GM21423 (cell line): ENCODE results near the gene ALK.

Experiments
- ATAC-seq: cut with Tn5 transposase; IDR thresholded peaks from one replicate; pipeline ENCODE4 v1.9.1; 2021; ENCODE audit warnings: mild to moderate bottlenecking, moderate library complexity; ENCODE audit not compliant: unreplicated experiment

ALK gene

DNA sequence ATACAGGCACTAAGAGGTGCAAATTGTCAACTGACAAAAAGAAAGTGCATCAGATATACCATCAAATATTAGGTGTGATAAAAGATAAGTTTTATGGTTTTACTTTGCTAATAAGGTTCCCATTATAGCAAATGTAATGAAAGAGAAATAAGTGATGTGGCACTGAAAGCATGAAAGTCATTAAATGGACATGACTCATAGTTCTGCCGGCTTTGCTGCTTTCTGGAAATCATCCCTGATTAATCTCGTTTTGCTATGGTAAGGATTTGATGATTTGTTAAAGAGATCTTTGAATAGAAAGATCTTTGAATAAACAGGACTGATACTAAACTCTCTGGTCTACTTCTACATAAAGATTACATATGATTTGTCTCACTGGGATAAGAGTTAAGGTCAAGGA, 733.5 kb downstream of the ALK start:
- ATAC-seq = no peak

DNA sequence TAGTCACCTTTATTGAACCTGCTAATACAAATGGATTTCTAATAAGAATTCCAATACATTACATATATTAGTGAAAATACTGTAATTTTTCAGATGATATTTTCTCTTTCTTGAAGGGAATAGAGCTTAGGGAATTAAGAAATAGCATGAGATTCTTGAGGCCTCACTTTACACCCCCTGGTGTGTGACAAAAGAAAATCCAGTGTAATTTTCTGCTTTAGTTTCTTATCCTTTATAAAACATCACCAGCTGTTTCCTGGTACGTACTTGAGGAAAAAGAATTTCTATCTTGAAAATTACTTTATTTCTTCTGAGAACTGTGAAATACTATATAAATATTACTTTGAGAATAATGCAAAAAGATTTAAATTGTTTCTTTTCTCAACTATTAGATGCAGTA, 734.6 kb downstream of the ALK start:
- ATAC-seq = no peak

DNA sequence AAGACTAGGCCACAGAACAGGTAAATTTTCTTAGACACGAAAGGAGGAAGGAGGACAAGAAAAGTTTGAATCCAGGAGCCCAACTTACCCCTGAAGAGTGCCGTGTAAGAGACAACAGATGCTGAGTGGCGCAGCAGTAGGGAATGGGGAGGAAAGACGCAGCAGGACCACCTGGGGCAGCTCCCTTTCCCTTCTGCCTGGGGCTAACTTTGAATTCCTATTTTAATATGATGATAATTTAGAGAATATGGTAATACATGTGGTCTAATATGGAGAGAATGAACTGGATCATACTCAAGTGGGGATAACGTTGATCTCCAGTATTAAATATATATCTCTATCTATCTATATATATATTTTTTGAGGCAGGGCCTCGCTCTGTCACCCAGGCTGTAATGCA, 736.9 kb downstream of the ALK start:
- no peak for ATAC-seq

DNA sequence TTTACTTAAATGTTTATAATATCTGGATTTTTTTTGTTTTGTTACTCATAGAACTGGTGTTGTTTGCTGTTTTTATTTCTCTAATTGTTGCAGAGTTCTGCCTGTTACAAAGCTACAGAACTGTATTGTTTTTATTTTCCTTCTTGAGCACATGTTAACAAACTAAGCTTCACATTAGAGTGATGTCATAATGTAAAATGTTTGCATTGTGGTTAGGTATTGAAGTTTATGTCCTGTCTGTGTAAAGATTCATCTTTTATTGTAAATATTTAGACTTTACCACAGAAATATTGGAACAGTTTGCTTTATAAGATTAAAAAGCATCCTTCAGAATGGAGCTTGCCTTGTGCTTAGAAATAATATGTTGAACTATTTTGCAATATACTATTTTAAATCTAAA, 738.5 kb downstream of the ALK start:
- no peak for ATAC-seq

DNA sequence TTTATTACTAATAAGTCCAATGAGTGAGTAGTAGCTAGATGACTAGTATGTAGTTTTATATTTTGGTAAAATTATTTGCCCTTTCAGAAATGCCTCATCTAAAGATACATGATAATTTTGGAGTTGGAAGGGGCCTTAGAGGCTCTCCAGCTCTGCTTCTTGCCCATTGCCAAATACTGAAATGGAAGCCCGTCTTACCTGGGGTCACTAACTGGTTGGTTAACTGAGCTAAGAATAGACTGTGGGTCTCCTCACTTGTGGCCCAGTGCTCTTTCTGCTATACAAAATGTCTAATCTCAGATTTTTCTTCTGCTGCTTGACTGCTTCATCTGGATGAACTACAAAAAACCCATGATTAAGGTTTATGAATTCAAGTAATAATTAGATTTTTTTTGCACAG, 739.1 kb downstream of the ALK start:
- ATAC-seq = no peak

DNA sequence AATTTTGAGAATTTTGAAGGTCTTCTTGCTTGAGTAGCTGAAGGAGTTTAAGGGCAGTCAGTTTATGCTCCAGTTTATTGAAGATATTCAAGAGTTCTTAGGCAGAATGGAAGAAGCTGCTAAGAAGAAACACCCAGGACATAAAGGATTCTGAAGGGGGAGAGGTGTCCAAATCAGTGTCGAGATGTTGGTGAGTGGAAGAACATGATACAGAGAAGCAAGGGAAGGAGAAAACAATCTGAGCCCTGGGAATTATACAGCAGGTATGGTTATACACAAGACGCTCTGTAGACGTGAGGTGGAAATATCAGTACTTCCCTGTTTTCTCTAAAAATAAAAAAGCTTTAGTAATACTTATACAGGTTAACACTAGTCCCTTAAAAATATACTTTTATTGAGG, 746.0 kb downstream of the ALK start:
- no peak for ATAC-seq

DNA sequence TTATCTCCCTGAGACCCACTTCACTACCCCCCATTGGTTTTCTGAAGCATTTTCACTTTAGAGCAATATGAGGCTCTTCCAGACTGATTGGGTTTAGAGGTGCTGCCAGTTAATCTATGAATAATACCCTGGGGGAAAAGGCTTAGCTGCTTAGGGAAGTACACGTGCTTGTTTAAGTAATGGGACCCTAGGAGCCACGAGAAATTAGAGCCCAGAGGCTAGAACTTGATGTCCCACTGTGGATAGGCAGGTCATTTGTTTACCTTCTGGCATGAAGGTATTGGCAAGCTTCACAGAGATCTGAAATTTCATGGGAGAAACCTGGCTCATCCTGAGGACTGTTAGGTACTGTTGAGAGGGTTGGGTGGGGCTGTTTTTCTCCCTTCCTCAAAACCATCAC, 746.4 kb downstream of the ALK start:
- ATAC-seq = no peak

DNA sequence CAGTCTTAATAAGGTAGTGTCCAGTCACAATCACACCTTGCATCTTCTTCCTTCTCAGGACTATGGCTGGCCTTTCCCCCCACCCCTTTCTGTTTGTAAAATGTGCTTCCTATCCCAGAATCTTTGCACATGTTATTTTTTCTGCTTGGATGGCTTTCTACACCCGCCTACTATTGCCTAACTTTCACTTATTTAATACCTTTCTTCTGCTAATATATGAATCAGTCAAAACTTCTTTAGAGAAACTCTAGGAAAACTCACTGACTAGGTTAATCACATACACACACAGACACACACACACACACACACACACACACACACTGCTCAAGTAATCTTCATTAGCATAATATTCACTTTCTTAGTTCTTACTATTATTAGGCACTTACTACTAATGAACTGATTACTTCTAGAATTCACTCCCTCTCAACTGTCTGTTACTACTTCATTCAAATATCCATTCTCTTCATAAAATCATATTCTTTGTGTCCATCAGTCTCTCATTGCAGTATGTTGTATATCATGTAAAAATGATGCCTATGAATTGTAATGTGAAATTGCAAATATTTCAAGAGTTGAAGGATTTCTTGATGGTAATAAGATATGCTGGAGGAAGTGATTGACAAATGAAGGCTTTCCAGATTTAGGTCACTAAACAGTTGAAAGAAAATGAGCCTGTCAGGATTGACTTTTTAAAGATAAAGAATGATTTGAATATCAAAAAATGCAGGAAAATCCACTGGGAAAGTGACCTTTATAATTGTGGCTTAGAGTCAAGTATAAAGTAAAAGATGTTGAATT, 754.9 kb downstream of the ALK start:
- no peak for ATAC-seq

DNA sequence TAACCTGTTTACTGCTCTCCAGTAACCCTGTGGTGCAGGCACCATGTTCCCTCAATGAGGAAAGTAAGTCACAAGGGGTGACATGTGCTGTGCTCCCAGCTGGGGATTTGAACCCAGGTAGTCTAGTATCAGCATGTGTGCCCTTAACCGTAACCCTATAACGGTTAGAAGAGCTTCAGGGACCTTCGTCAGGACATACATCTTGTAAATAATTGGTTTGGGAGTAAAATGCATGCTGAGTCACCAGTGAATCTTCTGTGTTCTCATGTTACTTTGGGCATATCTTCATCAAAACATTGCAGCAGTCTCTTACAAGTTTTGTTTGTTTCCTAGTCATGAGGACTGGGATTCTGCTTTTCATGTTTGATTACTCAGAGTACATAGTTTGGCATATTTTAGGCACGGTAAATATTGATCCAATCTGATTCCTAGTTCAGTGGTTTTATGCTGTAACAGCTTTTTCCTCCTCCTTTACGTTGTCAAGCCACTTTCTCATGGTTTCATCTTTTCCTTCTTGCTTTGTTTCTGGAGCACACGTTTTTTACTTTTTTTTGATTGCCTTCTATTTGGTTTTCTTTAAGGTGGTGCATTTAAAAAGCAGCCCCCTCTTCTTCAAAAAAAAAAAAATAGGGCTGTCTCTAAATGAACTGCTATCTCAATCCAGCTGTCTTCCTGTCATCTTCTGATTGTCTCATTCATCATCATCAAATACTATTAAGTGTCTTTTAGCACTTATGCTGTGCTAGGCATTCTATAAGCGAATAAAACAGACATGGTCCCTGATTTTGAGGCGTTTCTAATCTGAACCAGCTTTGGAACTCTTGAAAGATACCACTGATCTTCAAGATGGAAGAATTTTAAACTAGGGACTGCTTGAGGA, 755.8 kb downstream of the ALK start:
- ATAC-seq = no peak

DNA sequence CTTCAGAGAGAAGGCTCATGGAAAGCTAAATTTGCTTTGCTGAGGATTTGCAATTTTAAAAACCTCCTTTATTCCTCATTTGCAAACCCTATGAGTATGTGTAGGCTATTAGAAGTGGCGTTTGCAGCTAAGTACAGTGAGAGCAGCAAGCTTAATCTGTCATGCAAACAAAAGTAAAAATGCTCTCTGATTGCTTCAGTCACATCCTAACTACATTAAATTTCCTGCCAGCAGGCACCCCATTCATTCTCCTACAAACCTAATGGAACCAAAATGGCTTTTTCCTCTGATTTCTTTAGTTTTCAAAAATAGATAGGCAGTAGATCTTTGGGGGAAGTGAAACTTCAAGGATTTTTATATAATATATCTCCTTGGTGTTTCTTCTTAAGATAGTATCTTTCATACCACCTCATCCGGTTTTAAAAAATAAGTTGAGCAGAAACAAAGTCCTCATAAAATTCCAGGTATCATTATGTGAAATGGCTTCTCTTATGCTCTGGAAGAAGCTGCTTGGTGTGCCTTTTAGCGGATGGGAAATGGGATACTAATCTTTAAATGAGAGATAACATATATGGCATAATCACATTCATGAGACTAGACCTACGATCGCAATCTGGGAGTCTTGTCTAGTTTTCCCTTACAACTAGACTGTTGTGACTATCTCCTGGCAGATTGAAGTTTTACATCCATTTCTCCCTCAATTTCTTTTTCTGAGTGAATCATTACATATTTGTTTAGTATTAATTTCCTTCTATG, 757.1 kb downstream of the ALK start:
- ATAC-seq = no peak

DNA sequence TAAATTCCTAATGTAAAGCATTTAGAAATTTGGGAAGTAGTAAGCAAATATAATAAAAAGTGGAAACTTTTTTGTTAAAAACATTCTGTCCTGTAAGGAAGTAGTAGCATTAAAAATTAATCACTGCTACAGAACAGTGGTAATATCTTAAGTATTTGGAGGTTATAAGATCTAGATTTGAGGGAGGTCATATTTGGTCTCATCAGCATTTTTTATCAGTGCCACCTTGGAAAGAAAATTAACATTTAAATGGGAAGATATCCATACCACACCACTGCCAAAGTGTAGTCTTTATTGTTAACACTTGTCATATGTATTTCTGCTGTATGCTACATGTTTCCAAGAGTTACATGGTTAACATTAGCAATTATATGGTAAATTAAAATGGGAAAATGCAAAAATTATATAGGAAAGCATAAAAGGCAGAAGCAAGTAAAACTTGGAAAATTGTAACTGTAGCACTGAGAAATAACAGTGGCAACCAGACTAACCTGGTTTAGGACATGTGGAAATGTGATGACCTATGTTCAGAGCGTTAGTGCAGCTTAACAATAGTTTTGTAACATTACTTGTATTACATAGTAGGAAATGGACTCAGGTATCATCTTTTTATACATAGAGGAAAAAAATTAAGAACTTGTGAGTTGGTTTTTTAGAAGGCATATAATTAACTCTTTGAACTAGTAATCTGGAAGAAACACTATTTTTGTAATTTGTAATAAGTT, 759.0 kb downstream of the ALK start:
- ATAC-seq = no peak

DNA sequence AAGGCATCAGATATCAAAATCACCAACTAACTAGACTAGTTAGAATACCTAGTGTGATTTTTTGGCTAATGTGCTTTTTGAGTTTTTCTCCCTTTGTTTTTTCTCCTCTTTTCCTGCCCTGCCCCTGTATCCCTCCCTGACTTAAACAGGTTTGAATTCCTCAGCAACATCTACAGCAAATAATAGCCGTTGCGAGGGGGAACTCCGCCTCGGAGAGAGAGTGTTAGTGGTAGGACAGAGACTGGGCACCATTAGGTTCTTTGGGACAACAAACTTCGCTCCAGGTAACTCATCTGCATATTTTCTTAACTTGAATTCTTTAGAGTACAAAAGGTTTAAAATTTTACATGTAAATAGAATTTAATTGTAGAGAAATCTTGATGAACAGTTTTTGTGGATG, 761.2 kb downstream of the ALK start:
- no peak for ATAC-seq

DNA sequence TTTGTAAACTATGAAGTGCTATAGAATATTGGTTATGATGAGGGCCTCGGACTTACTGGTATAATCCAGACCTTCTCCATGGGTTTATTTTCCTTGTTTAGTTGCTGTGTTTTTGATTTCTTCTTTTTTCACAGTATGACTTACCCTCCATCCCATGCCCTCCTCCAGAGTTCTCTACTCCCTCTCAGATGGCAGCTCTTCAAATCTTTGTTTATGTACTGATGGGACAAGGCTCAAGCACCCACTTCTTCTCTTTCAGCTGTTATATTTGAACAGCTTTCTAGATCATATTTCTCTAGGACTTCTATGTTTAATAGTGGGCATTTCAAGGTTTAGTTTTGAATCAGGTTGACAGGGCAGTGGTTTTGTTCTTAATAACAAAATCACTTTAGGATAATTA, 762.3 kb downstream of the ALK start:
- no peak for ATAC-seq

DNA sequence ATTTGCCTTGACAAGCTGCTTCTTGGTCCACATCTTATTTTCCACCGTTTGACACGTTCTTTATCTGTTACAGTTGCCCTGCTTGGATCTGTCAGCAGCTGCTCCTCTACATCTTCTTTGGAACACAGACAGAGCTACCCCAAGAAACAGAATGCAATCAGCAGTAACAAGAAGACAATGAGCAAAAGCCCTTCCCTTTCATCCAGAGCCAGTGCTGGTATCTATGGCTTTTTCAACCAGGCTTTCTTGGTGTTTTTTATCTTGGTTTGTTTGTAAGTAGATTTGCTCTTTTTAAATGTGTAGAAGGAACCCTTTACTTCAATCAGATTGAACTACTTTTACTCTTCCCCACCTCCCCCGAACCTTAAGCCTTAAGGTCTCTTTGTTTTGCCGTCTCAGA, 764.3 kb downstream of the ALK start:
- ATAC-seq = no peak

DNA sequence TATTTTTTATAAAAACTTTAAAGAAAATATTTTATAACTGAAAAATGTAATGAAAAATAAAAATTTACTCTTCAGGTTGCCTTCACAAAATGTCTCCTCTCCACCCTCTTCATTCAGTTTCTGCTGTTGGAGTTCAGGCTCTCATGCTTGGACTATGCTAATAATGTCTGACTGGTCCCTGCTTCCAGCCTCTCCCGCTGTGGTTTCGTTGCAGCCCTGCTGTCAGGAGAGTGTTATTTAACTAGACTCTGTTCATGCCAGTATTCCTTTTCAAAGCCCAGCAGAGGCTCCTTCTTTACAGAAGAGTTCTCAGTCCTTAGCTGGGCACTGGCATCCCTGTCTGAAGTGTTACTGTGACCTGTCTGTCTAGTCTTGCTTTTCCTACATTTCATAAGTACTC, 765.8 kb downstream of the ALK start:
- no peak for ATAC-seq

DNA sequence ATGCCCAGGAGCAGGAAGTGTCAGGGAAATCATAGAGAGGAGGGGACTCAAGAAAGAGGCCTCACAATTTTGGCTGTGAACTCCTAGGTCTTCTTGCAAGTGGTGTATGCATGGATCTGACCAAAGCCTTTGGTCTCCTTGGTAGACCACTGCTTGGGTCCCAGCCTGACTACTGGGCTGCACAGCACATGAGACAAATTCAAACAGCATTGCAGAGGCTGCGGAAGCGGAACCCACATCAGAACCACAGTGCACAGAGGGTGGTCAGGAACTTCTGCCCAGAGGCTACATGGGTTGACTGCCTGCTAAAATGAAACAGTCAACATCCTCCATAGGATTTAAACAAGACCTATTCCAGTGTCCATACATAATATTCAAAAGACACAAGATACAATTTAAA, 766.8 kb downstream of the ALK start:
- ATAC-seq = no peak

DNA sequence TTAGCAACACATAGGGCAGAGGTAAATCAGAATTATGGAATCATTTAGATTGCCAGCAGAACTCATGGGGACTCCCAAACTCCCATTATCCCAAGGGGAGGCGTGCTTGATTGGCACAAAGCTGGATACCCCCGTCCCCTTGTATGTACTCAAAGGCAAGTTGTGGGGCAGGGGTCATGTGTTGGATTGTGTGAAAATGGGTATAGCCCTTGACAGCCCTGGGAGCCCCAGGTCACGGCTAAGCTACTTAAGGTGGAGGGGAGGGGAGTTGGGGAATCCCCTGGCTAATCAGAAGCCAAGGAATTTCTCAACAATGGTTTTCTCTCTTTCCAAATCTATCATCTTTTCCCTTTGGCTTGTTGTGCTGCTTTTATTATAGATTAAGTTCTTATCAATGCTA, 773.4 kb downstream of the ALK start:
- no peak for ATAC-seq

DNA sequence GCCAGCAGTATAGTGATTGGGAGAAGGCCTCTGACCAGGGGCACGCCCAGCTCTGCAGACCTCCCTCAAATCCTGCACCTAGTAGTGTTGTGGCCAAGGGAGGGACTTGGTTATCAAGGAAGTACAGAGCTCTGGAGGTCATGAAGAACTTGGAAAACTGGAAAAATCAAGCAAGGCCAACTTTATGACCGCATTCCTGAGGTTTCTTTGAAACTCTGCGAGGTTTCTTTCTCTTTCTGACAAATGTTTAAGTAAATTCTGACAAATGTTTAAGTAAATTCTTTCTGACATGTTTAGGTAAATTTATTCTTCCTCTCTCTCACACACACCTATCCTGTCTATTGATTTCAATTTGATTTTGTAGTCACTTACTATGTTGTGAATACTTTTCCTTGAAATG, 775.2 kb downstream of the ALK start:
- ATAC-seq = no peak

DNA sequence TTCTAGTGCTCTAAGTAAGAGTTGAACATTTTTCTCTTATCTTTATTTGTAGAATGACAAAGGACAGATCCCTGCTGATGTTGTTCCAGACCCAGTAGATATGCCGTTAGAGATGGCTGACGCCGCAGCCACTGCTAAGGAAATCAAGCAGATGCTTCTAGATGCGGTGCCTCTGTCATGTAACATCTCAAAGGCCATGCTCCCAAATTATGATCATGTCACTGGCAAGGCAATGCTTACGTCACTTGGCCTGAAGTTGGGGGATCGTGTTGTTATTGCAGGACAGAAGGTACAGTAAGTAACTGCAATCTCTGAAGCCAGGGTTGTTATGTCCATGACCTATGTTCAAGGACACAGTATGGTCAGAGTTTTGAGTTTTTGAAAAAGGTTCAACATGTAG, 777.7 kb downstream of the ALK start:
- ATAC-seq = no peak
